ENCODE measurements around the gene FHOD3. TPM values are rescaled to one million over a fixed set of nuclear protein-coding genes. Genes with fewer than 3 reads are reported as not detected.
A peak's percentile ranks its signal among the peaks of the same experiment; 100 is the strongest.

FHOD3 gene
- total and polyA plus RNA-seq, 2 experiments from 2014 or later = 2.7 to 8.7 TPM

- H3K4me1 Mint-ChIP-seq = peaks cover 4% of the 10 kb centered on the region
- H3K27ac Mint-ChIP-seq = no peak overlapping the region
- H3K36me3 Mint-ChIP-seq (ENCODE audit: low read depth) = peaks cover 3% of the 10 kb centered on the region; the same call in 2 of the 3 replicates
- Histone ChIP-seq H4K20me1 (replicated peaks; ENCODE audit: insufficient read depth) (no peaks in the 10 kb centered on the region), H3K36me3 (ENCODE audit: insufficient read depth) (no peaks in the 10 kb centered on the region), H3K79me2 (replicated peaks; ENCODE audit: insufficient read depth) (no peaks in the 10 kb centered on the region), H3K4me2 (no peak overlapping the region), H3F3A (replicated peaks; ENCODE audit: low read depth) (no peaks in the 10 kb centered on the region), H3K9me2 (ENCODE audit: insufficient read depth) (0 out of 2 replicates have a peak, but pooled peaks cover 3% of the 10 kb centered on the region), H3K27me3 (ENCODE audit: insufficient read depth) (no peaks in the 10 kb centered on the region), H3K27ac (ENCODE audit: low read depth) (no peak overlapping the region), H3K4me3 (no peak overlapping the region), H2AFZ (no peak overlapping the region), H3K4me1 (ENCODE audit: insufficient read depth) (no peaks in the 10 kb centered on the region)
- no peak for TF ChIP-seq STAT1 (IDR thresholded peaks at IDR 0.05; ENCODE audit: unreplicated experiment)
- TF ChIP-seq, protein P1, sequence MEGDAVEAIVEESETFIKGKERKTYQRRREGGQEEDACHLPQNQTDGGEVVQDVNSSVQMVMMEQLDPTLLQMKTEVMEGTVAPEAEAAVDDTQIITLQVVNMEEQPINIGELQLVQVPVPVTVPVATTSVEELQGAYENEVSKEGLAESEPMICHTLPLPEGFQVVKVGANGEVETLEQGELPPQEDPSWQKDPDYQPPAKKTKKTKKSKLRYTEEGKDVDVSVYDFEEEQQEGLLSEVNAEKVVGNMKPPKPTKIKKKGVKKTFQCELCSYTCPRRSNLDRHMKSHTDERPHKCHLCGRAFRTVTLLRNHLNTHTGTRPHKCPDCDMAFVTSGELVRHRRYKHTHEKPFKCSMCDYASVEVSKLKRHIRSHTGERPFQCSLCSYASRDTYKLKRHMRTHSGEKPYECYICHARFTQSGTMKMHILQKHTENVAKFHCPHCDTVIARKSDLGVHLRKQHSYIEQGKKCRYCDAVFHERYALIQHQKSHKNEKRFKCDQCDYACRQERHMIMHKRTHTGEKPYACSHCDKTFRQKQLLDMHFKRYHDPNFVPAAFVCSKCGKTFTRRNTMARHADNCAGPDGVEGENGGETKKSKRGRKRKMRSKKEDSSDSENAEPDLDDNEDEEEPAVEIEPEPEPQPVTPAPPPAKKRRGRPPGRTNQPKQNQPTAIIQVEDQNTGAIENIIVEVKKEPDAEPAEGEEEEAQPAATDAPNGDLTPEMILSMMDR (conservative IDR thresholded peaks at IDR 0.05; ENCODE audit: low read depth in 2 of 2) = peak in 1 of 2 experiments; percentile 37; a peak in 2 of 4 replicates
- ATAC-seq = peak; percentile 38
- H3K9me3 Mint-ChIP-seq = no peaks in the 10 kb centered on the region; the same call in 2 of the 3 replicates
- no peaks in the 10 kb centered on the region for H3K27me3 Mint-ChIP-seq (ENCODE audit: insufficient read depth, low read depth, poor library complexity)
- no peak overlapping the region for H3K4me3 Mint-ChIP-seq
- no peak for DNase-seq (ENCODE audit: low spot score)
Observed at GRCh38 chr18:36372903-36373311, 75.4 kb downstream of the FHOD3 start.

- no peak overlapping the region for H3K4me2 ChIP-seq
- no peak for ATAC-seq
- DNase-seq (ENCODE audit: low spot score) = no peak
- Mint-ChIP-seq H3K36me3 (ENCODE audit: low read depth) (peaks cover 3% of the 10 kb centered on the region; the same call in 2 of the 3 replicates), H3K4me1 (peaks cover 4% of the 10 kb centered on the region), H3K27ac (no peak overlapping the region), H3K27me3 (ENCODE audit: insufficient read depth, low read depth, poor library complexity) (no peaks in the 10 kb centered on the region), H3K9me3 (no peaks in the 10 kb centered on the region; the same call in 2 of the 3 replicates), H3K4me3 (no peak overlapping the region)
- no peak overlapping the region for H2AFZ ChIP-seq
- no peak overlapping the region for H3K4me3 ChIP-seq
- H4K20me1 ChIP-seq (replicated peaks; ENCODE audit: insufficient read depth) = no peaks in the 10 kb centered on the region
- no peak overlapping the region for H3K27ac ChIP-seq (ENCODE audit: low read depth)
- H3K9me2 ChIP-seq (ENCODE audit: insufficient read depth) = 0 out of 2 replicates have a peak, but pooled peaks cover 3% of the 10 kb centered on the region
- no peaks in the 10 kb centered on the region for H3K4me1 ChIP-seq (ENCODE audit: insufficient read depth)
- H3K36me3 ChIP-seq (ENCODE audit: insufficient read depth) = no peaks in the 10 kb centered on the region
- H3F3A ChIP-seq (replicated peaks; ENCODE audit: low read depth) = no peaks in the 10 kb centered on the region
- H3K79me2 ChIP-seq (replicated peaks; ENCODE audit: insufficient read depth) = no peaks in the 10 kb centered on the region
- H3K27me3 ChIP-seq (ENCODE audit: insufficient read depth) = no peaks in the 10 kb centered on the region
- TF ChIP-seq, protein P1 (conservative IDR thresholded peaks at IDR 0.05; ENCODE audit: low read depth in 2 of 2) = no peak
- TF ChIP-seq EZH2 (IDR thresholded peaks at IDR 0.05; ENCODE audit: low read depth, unreplicated experiment) (no peak), ZNF331 (CRISPR knock-in tag; IDR thresholded peaks at IDR 0.05; ENCODE audit: low read depth) (no peak), ETS1 (IDR thresholded peaks at IDR 0.05) (no peak), EZH2phosphoT487 (IDR thresholded peaks at IDR 0.05; ENCODE audit: unreplicated experiment) (no peak), NANOG (IDR thresholded peaks at IDR 0.05; ENCODE audit: borderline replicate concordance) (no peak), ZNF462 (CRISPR knock-in tag; IDR thresholded peaks at IDR 0.05) (no peak), JUNB (IDR thresholded peaks at IDR 0.05; ENCODE audit: unreplicated experiment) (no peak), CREB1 (CRISPR knock-in tag; IDR thresholded peaks at IDR 0.05; ENCODE audit: low read depth) (no peak)
Observed at GRCh38 chr18:36374262-36374661, 76.7 kb downstream of the FHOD3 start.
